ENCODE data around the gene ARL8A. TPM values are rescaled to one million over a fixed set of nuclear protein-coding genes. Genes with fewer than 3 reads are reported as not detected.
"Not testable (repeated sequence)": the region's sequence is repeated elsewhere in the genome, so short reads cannot be mapped to it uniquely, and the experiment has no call there.

Gene ARL8A
- total RNA-seq, 1 donor from 2014 or later: 59.7 TPM

DNA sequence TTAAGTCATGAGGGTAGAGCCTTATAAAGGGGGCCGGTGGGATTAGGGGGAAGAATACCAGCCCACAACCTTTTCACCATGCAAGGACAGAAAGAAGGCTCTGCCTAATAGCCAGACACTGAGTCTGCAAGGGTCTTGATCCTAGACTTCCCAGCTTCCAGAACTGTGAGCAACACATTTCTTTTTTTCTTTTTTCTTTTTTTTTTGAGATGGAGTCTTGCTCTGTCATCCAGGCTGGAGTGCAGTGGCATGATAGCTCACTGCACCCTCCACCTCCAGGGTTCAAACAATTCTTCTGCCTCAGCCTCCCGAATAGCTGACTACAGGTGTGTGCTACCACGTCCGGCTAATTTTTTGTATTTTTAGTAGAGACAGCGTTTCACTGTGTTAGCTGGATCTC is 1.7 kb upstream of the ARL8A start:
- Histone ChIP-seq H3K36me3 (ENCODE audit: control insufficient read depth, insufficient read depth, low read length) (no peaks in the 10 kb centered on the region), H3K4me3 (ENCODE audit: low read depth, low read length) (no peak overlapping the region), H3K27me3 (ENCODE audit: control insufficient read depth, insufficient read depth, low read length) (no peaks in the 10 kb centered on the region)
- TF ChIP-seq, protein P1, sequence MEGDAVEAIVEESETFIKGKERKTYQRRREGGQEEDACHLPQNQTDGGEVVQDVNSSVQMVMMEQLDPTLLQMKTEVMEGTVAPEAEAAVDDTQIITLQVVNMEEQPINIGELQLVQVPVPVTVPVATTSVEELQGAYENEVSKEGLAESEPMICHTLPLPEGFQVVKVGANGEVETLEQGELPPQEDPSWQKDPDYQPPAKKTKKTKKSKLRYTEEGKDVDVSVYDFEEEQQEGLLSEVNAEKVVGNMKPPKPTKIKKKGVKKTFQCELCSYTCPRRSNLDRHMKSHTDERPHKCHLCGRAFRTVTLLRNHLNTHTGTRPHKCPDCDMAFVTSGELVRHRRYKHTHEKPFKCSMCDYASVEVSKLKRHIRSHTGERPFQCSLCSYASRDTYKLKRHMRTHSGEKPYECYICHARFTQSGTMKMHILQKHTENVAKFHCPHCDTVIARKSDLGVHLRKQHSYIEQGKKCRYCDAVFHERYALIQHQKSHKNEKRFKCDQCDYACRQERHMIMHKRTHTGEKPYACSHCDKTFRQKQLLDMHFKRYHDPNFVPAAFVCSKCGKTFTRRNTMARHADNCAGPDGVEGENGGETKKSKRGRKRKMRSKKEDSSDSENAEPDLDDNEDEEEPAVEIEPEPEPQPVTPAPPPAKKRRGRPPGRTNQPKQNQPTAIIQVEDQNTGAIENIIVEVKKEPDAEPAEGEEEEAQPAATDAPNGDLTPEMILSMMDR (IDR thresholded peaks at IDR 0.05; ENCODE audit: insufficient read depth, low read length, poor library complexity, severe bottlenecking): no peak
- DNase-seq (ENCODE audit: low read depth): no peak

DNA sequence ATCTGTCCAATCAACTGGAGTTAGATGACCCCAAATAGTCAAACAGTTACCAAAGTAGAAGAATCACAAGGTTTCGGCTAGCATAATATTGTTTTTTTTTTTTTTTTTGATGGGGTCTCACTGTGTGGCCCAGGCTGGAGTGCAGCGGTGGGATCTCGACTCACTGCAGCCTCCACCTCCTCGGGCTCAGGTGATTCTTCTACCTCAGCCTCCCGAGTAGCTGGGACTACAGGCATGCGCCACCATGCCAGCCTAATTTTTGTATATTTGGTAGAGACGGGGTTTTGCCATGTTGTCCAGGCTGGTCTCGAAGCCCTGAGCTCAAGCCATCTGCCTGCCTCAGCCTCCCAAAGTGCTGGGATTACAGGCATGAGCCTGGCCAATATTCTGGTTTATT is 1.2 kb upstream of the ARL8A start:
- H3K36me3 ChIP-seq (ENCODE audit: control insufficient read depth, insufficient read depth, low read length); H3K4me3 ChIP-seq (ENCODE audit: low read depth, low read length); H3K27me3 ChIP-seq (ENCODE audit: control insufficient read depth, insufficient read depth, low read length); DNase-seq (ENCODE audit: low read depth): not testable (repeated sequence)

DNA sequence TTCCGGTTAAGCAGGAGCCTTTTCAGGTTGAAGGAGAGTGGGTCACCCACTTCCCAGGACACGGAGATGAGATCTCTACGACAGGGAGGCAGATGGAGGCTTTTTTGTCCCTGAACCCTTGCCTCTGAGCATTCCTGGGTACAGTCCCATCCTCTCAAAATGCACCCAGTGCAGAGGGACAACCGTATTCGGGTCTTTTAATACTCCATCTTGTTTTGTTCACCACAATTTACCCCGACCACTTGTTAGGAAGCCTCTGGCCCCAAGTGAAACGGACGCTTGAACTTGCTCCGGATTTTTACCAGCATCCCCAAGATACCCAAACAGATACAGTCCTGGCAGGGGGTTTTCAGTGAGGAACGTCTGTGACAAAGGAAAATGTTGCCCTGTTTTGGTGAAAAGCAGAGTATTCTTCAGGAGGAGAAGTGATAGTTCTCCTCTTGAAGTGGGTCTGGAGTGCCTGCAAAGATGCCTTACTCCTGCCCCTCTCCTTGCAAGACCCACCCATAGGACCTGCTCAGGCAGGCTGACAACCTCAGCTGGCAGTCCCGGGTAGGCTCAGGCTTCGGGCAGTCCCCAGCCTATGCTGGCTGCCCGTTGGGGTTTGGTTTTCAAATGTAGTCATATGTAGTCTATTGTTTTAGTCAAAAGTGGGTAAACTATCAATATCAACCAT is 669 bp upstream of the ARL8A start:
- Histone ChIP-seq H3K36me3 (ENCODE audit: control insufficient read depth, insufficient read depth, low read length) (peaks cover 1% of the 10 kb centered on the region), H3K27me3 (ENCODE audit: control insufficient read depth, insufficient read depth, low read length) (no peaks in the 10 kb centered on the region), H3K4me3 (ENCODE audit: low read depth, low read length) (peak overlapping the region; percentile 96)
- TF ChIP-seq, protein P1 (IDR thresholded peaks at IDR 0.05; ENCODE audit: insufficient read depth, low read length, poor library complexity, severe bottlenecking): no peak
- no peak for DNase-seq (ENCODE audit: low read depth)

DNA sequence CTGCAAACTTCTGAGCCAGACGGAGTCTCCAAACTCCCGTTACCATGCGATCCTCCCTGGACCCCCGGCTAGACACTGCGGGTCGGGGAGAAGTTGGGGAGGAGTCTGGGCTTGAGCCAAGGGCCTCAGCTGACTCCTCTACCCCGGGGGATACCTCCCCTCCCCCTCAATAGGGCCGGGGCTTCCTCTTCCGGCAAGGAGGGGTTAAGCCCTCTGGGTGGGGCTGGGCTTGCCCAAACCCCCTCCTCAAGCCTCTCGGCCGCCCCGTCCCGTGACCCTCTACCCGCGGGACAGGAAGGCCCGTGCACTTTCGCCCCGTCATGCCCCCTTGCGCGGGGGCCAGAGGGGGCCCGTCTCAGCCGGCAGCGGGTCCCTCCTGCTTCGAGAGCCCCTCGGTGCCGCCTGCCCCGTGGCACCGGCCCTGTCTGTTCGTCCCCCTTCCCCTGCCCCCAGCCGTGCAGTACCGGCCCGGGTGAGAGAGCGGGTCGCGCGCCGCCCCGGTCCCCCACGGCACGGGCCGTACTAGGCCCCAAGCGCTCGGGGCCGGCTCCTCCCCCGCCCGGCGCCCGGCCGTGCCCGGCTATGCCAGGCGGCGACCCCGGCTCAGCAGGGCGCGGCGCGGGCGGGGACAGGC is 652 bp downstream of the ARL8A start:
- DNase-seq (ENCODE audit: low read depth): no peak
- TF ChIP-seq, protein P1 (IDR thresholded peaks at IDR 0.05; ENCODE audit: insufficient read depth, low read length, poor library complexity, severe bottlenecking): no peak
- no peaks in the 10 kb centered on the region for H3K27me3 ChIP-seq (ENCODE audit: control insufficient read depth, insufficient read depth, low read length)
- peak overlapping the region; percentile 96 for H3K4me3 ChIP-seq (ENCODE audit: low read depth, low read length)
- H3K36me3 ChIP-seq (ENCODE audit: control insufficient read depth, insufficient read depth, low read length): peaks cover 1% of the 10 kb centered on the region

DNA sequence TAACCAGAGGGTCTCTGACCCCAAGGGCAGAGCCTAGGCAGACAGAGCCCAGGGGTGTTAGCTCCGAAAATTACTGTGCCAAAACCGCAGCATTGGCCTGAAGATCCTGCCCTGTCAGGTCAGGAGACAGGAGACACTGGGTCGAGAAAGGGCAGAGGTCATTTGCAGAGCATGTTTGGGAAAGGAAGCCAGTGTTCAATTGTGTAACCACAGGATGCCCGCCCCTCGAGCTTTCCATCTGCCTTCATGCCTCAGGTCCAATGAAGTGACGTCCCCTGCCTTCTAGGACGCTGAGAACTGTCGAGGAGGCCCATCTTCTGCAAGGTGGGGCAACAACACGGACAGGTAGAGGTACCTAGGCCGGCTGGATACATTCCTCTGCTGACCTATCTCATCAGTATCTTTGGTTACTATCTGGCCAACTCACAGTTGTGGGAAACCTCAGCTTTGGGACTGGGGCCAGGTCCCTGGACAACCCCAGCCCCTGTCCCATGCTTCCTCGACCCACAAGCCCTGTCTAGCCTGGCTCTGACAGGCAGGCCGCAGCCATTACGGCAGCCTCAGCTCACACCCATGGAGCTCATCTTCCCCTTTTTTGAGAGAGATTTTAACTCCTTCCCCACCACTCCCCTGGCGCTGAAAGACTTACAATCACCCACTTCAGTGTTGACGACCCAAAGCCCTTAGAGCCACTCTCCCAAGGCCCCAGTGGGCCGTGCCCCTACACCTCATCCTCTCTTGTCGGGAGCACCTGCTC is 1.3 kb downstream of the ARL8A start:
- no peak for DNase-seq (ENCODE audit: low read depth)
- TF ChIP-seq, protein P1 (IDR thresholded peaks at IDR 0.05; ENCODE audit: insufficient read depth, low read length, poor library complexity, severe bottlenecking): no peak
- no peaks in the 10 kb centered on the region for H3K27me3 ChIP-seq (ENCODE audit: control insufficient read depth, insufficient read depth, low read length)
- peak overlapping the region; percentile 96 for H3K4me3 ChIP-seq (ENCODE audit: low read depth, low read length)
- peaks cover 1% of the 10 kb centered on the region for H3K36me3 ChIP-seq (ENCODE audit: control insufficient read depth, insufficient read depth, low read length)

DNA sequence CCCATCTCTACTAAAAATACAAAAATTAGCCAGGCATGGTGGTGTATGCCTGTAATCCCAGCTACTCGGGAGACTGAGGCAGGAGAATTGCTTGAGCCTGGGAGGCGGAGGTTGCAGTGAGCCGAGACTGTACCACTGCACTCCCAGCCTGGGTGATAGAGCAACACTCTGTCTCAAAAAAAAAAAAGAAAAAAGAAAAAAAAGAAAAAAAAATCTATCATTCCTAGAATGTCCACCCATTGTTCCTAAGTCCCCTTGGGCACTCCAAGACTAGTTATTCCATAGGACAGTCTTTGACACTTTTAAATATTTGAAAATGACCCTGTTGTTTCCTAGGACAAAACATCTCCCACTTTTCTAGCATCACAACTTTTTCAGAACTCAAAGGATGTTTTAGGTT is 3.1 kb downstream of the ARL8A start:
- not testable (repeated sequence) for H3K27me3 ChIP-seq (ENCODE audit: control insufficient read depth, insufficient read depth, low read length); H3K36me3 ChIP-seq (ENCODE audit: control insufficient read depth, insufficient read depth, low read length)

More for the DNA sequence above, 3.1 kb downstream of the ARL8A start:
- DNase-seq (ENCODE audit: low read depth); H3K4me3 ChIP-seq (ENCODE audit: low read depth, low read length): not testable (repeated sequence)
